Stomach (tissue), 9 donors: ENCODE results near the gene RRP12. TPM values are rescaled to one million over a fixed set of nuclear protein-coding genes. Genes with fewer than 3 reads are reported as not detected.

ENCODE experiments used
- DNase-seq, 2 donors: peaks; one replicate each; pipeline versions ENCODE4 v3.0.0 to v3.0.0-alpha.2; 2013 to 2019
- H3K27ac ChIP-seq, 5 donors: fragments of 200-600 bp in 4 of 5; sonication (generic) in 4 of 5; one replicate each; pipeline ENCODE4 v1.5.1; 2013 to 2019; ENCODE audit warnings: mild to moderate bottlenecking in 1 of 5, moderate library complexity in 1 of 5
- H3K27me3 ChIP-seq, 3 donors: fragments of 200-600 bp; sonication (generic); one replicate each; pipeline ENCODE4 v1.5.1; 2017 to 2019; ENCODE audit warnings: mixed run types in 1 of 3
- H3K36me3 ChIP-seq, 4 donors: fragments of 200-600 bp; sonication (generic); 1 replicate in 3 of 4; 2 replicates in 1 of 4; pipeline ENCODE4 v1.5.1; 2016 to 2019
- H3K4me1 ChIP-seq, 4 donors: fragments of 200-600 bp; sonication (generic); one replicate each; pipeline ENCODE4 v1.5.1; 2016 to 2019
- H3K4me3 ChIP-seq, 4 donors: fragments of 200-600 bp; sonication (generic) in 3 of 4; one replicate each; pipeline ENCODE4 v1.5.1; 2016 to 2019; ENCODE audit warnings: mild to moderate bottlenecking in 1 of 4
- H3K9me3 ChIP-seq, 4 donors: fragments of 200-600 bp; sonication (generic); one replicate each; pipeline ENCODE4 v1.5.1; 2016 to 2019
- CTCF ChIP-seq, 7 experiments: fragments of 450-650 bp in 4 of 7; fragments of 200-600 bp in 3 of 7; sonication (generic) in 3 of 7; IDR thresholded peaks; one replicate each; pipeline ENCODE4 v1.5.1; 2016 to 2019; ENCODE audit warnings: antibody characterized with exemption in 7 of 7, control low read depth in 2 of 7, mild to moderate bottlenecking in 1 of 7
- EP300 ChIP-seq: sonication (generic); formaldehyde crosslinking; IDR thresholded peaks from one replicate; pipeline ENCODE4 v1.6.1; 2017; ENCODE audit warnings: antibody characterized with exemption
- POLR2A ChIP-seq, 4 donors: fragments of 450-650 bp; IDR thresholded peaks; one replicate each; pipeline ENCODE4 v1.6.1; 2016; ENCODE audit warnings: antibody characterized with exemption in 4 of 4, control low read depth in 2 of 4, mild to moderate bottlenecking in 1 of 4, moderate library complexity in 1 of 4
- POLR2AphosphoS5 ChIP-seq, 3 donors: sonication (generic); formaldehyde crosslinking; IDR thresholded peaks; one replicate each; pipeline ENCODE4 v1.6.1; 2016; ENCODE audit warnings: antibody characterized with exemption in 3 of 3
- WGBS, 5 donors: extraction: QIAGEN DNeasy Blood & Tissue Kit in 3 of 5; methylation state at CpG; one replicate each; pipeline versions ENCODE4 v1.1.5 to v1.1.7; 2013 to 2018; 5-methylcytosine and 5-hydroxymethylcytosine counted together
- intact Hi-C: fragments of 100-400 bp; cut with DNase I; formaldehyde crosslinking; loops from one replicate; pipeline ENCODE4 v1.15.1; 2023; ENCODE audit warnings: low total_unique reads
- polyA plus RNA-seq, 3 donors: library from polyadenylated mRNA; stranded (reverse); fragments of 200-250 nt; gene quantifications; one replicate each; pipeline ENCODE4 v1.2.3, GENCODE V29; 2013
- total RNA-seq, 5 donors: library from RNA; depleted of rRNA; stranded (reverse); fragments of >200 nt; gene quantifications; one replicate each; pipeline versions ENCODE4 v1.1.0 to v1.2.3, GENCODE V29; 2014 to 2016
- donor health status: healthy with polysubstance abuse.
- donor health status: Bipolar disorder and iron deficiency.
- donor health status: healthy.

RRP12 gene
- total and polyA plus RNA-seq, 8 donors, result 3.5 to 22.2 (median 14.4) TPM

GRCh38 chr10:97336446-97336845, 64.7 kb downstream of the RRP12 start:
- H3K27me3 ChIP-seq, result no peaks in the 10 kb centered on the region
- peaks cover 0 to under 1% (median 0%) of the 10 kb centered on the region in 4 donors for H3K36me3 ChIP-seq
- 18 to 32% (median 22%) methylated on average over 5 of the region's 5 CpGs for WGBS, 5 donors
- H3K9me3 ChIP-seq, result no peaks in the 10 kb centered on the region
- intact Hi-C loops, result no loop called here
- H3K4me3 ChIP-seq, result no peak overlapping the region
- DNase-seq, result no peak
- TF ChIP-seq EP300 (no peak), POLR2A (IDR thresholded peaks at IDR 0.05) (no peak), CTCF (IDR thresholded peaks at IDR 0.05) (no peak)
- H3K4me1 ChIP-seq, result peaks cover 29 to 53% (median 50%) of the 10 kb centered on the region in 4 donors
- peak overlapping the region in 3 of 5 donors; percentile 10 to 97 (median 65) for H3K27ac ChIP-seq

- peaks cover 0 to 3% (median 0%) of the 10 kb centered on the region in 4 donors for H3K36me3 ChIP-seq
- no peak for TF ChIP-seq EP300
- no peak for TF ChIP-seq POLR2A (IDR thresholded peaks at IDR 0.05)
- no peak for TF ChIP-seq POLR2AphosphoS5 (IDR thresholded peaks at IDR 0.05)
- no peak for TF ChIP-seq CTCF (IDR thresholded peaks at IDR 0.05)
- intact Hi-C loops, result no loop called here
- no peak overlapping the region for H3K4me3 ChIP-seq
- 34 to 50% (median 39%) methylated on average over 5 of the region's 5 CpGs for WGBS, 5 donors
- DNase-seq, result no peak
- H3K9me3 ChIP-seq, result no peaks in the 10 kb centered on the region
- H3K27ac ChIP-seq, result peak overlapping the region in 3 of 5 donors; percentile 10 to 97 (median 65)
- H3K4me1 ChIP-seq, result peaks cover 33 to 58% (median 54%) of the 10 kb centered on the region in 4 donors
- no peaks in the 10 kb centered on the region for H3K27me3 ChIP-seq
These were observed 65.1 kb downstream of the RRP12 start for GRCh38 chr10:97336006-97336405.

GRCh38 chr10:97335188-97335619, 65.9 kb downstream of the RRP12 start:
- no peaks in the 10 kb centered on the region for H3K27me3 ChIP-seq
- H3K27ac ChIP-seq, result peak overlapping the region; percentile 93 to 99 (median 97)
- H3K4me3 ChIP-seq, result peak overlapping the region; percentile 79 to 89 (median 84)
- intact Hi-C loops, result no loop called here
- TF ChIP-seq POLR2A (IDR thresholded peaks at IDR 0.05), result no peak
- no peak for TF ChIP-seq EP300
- TF ChIP-seq CTCF (IDR thresholded peaks at IDR 0.05), result no peak
- TF ChIP-seq POLR2AphosphoS5 (IDR thresholded peaks at IDR 0.05), result no peak
- 8 to 13% (median 10%) methylated on average over 18 to 25 of the region's 25 CpGs for WGBS, 5 donors
- no peak for DNase-seq
- H3K36me3 ChIP-seq, result peaks cover 0 to 4% (median 2%) of the 10 kb centered on the region in 4 donors
- H3K4me1 ChIP-seq, result peaks cover 38 to 63% (median 62%) of the 10 kb centered on the region in 4 donors
- H3K9me3 ChIP-seq, result no peaks in the 10 kb centered on the region

GRCh38 chr10:97334370-97335175, 66.6 kb downstream of the RRP12 start, which contains the start of gene FRAT2:
TSS of gene FRAT2 (minus strand) at chr10:97334729. CDS start at chr10:97334572, 157 bp downstream.
- Histone ChIP-seq H3K27me3 (no peaks in the 10 kb centered on the region), H3K4me3 (peak within 1 kb of the TSS; percentile 79 to 89 (median 84)), H3K9me3 (no peaks in the 10 kb centered on the region), H3K27ac (peak within 1 kb of the TSS; percentile 93 to 99 (median 97)), H3K4me1 (peaks cover 40 to 69% (median 65%) of the 10 kb centered on the region in 4 donors), H3K36me3 (peaks cover 0 to 10% (median 6%) of the 10 kb centered on the region in 4 donors)
- intact Hi-C loops, result no loop called here
- WGBS, 5 donors, result 0 to 1% (median 1%) methylated on average over 16 to 103 of the region's 103 CpGs
- peak; percentile 93 to 98 for DNase-seq
- TF ChIP-seq POLR2AphosphoS5 (IDR thresholded peaks at IDR 0.05) (peak; percentile 50 to 94 (median 88)), CTCF (IDR thresholded peaks at IDR 0.05) (no peak), EP300 (peak; percentile 44), POLR2A (IDR thresholded peaks at IDR 0.05) (peak in 1 of 4 donors; percentile 60)
